WTC11 (cell line): ENCODE data around the gene CDK2. TPM values are rescaled to one million over a fixed set of nuclear protein-coding genes. Genes with fewer than 3 reads are reported as not detected.

ENCODE experiments used
- ATAC-seq: fragments of 200-7000 bp; cut with Tn5 transposase; 2 replicates; pipeline ENCODE4 v1.10.0; 2021; ENCODE audit warnings: mild to moderate bottlenecking, moderate library complexity
- CTCF ChIA-PET: fragments of 300-600 bp; sonication (Branson Sonifier 250); formaldehyde crosslinking; loops from one replicate; lab custom pipeline; 2021; ENCODE audit warnings: antibody characterized with exemption; lab: Charles Lee
- POLR2A ChIA-PET: fragments of 350-600 bp; sonication (Branson Sonifier 250); formaldehyde crosslinking; loops from one replicate; lab custom pipeline; 2021; ENCODE audit warnings: antibody characterized with exemption; lab: Charles Lee
- DNase-seq: peaks from one replicate; pipeline ENCODE4 v3.0.0; 2021; ENCODE audit warnings: low spot score
- H3K27ac Mint-ChIP-seq: 2 replicates; pipeline ENCODE4 v1.8.0; 2021; ENCODE audit warnings: mixed read lengths
- H3K27me3 Mint-ChIP-seq: 2 replicates; pipeline ENCODE4 v1.8.0; 2021; ENCODE audit warnings: low read depth, mild to moderate bottlenecking, moderate library complexity, mixed read lengths
- H3K36me3 Mint-ChIP-seq: 2 replicates; pipeline ENCODE4 v1.8.0; 2021; ENCODE audit warnings: mixed read lengths
- H3K4me1 Mint-ChIP-seq: 2 replicates; pipeline ENCODE4 v1.8.0; 2022; ENCODE audit warnings: mixed read lengths
- H3K4me3 Mint-ChIP-seq: 2 replicates; pipeline ENCODE4 v1.8.0; 2021; ENCODE audit warnings: mild to moderate bottlenecking, moderate library complexity, mixed read lengths
- H3K9me3 Mint-ChIP-seq: 2 replicates; pipeline ENCODE4 v1.8.0; 2021; ENCODE audit warnings: mixed read lengths
- ARID4B ChIP-seq: sonication (generic); formaldehyde crosslinking; IDR thresholded peaks from 2 replicates; pipeline ENCODE4 v1.8.0; 2023; ENCODE audit warnings: missing genetic modification reagents, mild to moderate bottlenecking, borderline replicate concordance
- ATF2 ChIP-seq: sonication (generic); formaldehyde crosslinking; IDR thresholded peaks from 2 replicates; pipeline ENCODE4 v1.8.1; 2022; ENCODE audit warnings: low read depth, missing genetic modification reagents, borderline replicate concordance
- E2F4 ChIP-seq: sonication (generic); formaldehyde crosslinking; IDR thresholded peaks from 2 replicates; pipeline ENCODE4 v1.8.1; 2022; ENCODE audit warnings: low read depth, mild to moderate bottlenecking, moderate library complexity, missing genetic modification reagents, borderline replicate concordance
- ESRRA ChIP-seq: sonication (generic); formaldehyde crosslinking; IDR thresholded peaks from 2 replicates; pipeline ENCODE4 v1.8.1; 2022; ENCODE audit warnings: mild to moderate bottlenecking, missing genetic modification reagents, borderline replicate concordance
- JAZF1 ChIP-seq: fragments of 250-450 bp; sonication (Bioruptor Pico); IDR thresholded peaks from 2 replicates; pipeline ENCODE4 v1.9.0; 2021; ENCODE audit warnings: moderate library complexity, mild to moderate bottlenecking, inconsistent platforms
- NFATC4 ChIP-seq: fragments of 250-450 bp; sonication (Bioruptor Pico); IDR thresholded peaks from 2 replicates; pipeline ENCODE4 v1.9.0; 2021; ENCODE audit warnings: mild to moderate bottlenecking
- NR2C2 ChIP-seq: sonication (generic); formaldehyde crosslinking; IDR thresholded peaks from 2 replicates; pipeline ENCODE4 v1.8.0; 2022; ENCODE audit warnings: mild to moderate bottlenecking, missing genetic modification reagents
- PRRX2 ChIP-seq: fragments of 250-450 bp; sonication (Bioruptor Pico); IDR thresholded peaks from 2 replicates; pipeline ENCODE4 v1.8.0; 2021; ENCODE audit warnings: mild to moderate bottlenecking
- RORB ChIP-seq: fragments of 250-450 bp; sonication (Bioruptor Pico); IDR thresholded peaks from 2 replicates; pipeline ENCODE4 v1.9.0; 2021; ENCODE audit warnings: mild to moderate bottlenecking
- SMAD4 ChIP-seq: sonication (generic); formaldehyde crosslinking; IDR thresholded peaks from 2 replicates; pipeline ENCODE4 v1.8.0; 2022; ENCODE audit warnings: mild to moderate bottlenecking, missing genetic modification reagents
- SOX15 ChIP-seq: fragments of 250-450 bp; sonication (Bioruptor Pico); IDR thresholded peaks from 2 replicates; pipeline ENCODE4 v1.9.0; 2021; ENCODE audit warnings: mild to moderate bottlenecking
- STAT6 ChIP-seq: sonication (generic); formaldehyde crosslinking; conservative IDR thresholded peaks from 2 replicates; pipeline ENCODE4 v1.8.1; 2023; ENCODE audit warnings: mild to moderate bottlenecking, low read depth, missing genetic modification reagents, moderate library complexity
- TCF7 ChIP-seq: sonication (generic); formaldehyde crosslinking; IDR thresholded peaks from 2 replicates; pipeline ENCODE4 v1.8.0; 2022; ENCODE audit warnings: mild to moderate bottlenecking, low read depth, missing genetic modification reagents, moderate library complexity
- TP53 ChIP-seq: sonication (generic); formaldehyde crosslinking; IDR thresholded peaks from 2 replicates; pipeline ENCODE4 v1.8.1; 2023; ENCODE audit warnings: mild to moderate bottlenecking, missing genetic modification reagents
- ZBTB43 ChIP-seq: sonication (generic); formaldehyde crosslinking; IDR thresholded peaks from 2 replicates; pipeline ENCODE4 v1.8.1; 2023; ENCODE audit warnings: mild to moderate bottlenecking, missing genetic modification reagents
- ZNF138 ChIP-seq: sonication (generic); formaldehyde crosslinking; conservative IDR thresholded peaks from 2 replicates; pipeline ENCODE4 v1.8.1; 2022; ENCODE audit warnings: mild to moderate bottlenecking, moderate library complexity, missing genetic modification reagents
- ZNF219 ChIP-seq: sonication (generic); formaldehyde crosslinking; IDR thresholded peaks from 2 replicates; pipeline ENCODE4 v1.8.0; 2023; ENCODE audit warnings: missing genetic modification reagents, mild to moderate bottlenecking, borderline replicate concordance
- ZNF232 ChIP-seq: sonication (generic); formaldehyde crosslinking; IDR thresholded peaks from 2 replicates; pipeline ENCODE4 v1.8.0; 2022; ENCODE audit warnings: mild to moderate bottlenecking, missing genetic modification reagents
- total RNA-seq: library from RNA; stranded (reverse); gene quantifications from 3 replicates; pipeline ENCODE4 v1.2.3, GENCODE V29; 2021
- TF ChIP-seq, protein P1 (sequence below): fragments of 250-450 bp; sonication (Bioruptor Pico); conservative IDR thresholded peaks from 2 replicates; pipeline ENCODE4 v1.9.0; 2021; ENCODE audit warnings: mild to moderate bottlenecking

The CDK2 gene
- total RNA-seq, 1 experiment from 2014 or later = 43.1 TPM

DNA sequence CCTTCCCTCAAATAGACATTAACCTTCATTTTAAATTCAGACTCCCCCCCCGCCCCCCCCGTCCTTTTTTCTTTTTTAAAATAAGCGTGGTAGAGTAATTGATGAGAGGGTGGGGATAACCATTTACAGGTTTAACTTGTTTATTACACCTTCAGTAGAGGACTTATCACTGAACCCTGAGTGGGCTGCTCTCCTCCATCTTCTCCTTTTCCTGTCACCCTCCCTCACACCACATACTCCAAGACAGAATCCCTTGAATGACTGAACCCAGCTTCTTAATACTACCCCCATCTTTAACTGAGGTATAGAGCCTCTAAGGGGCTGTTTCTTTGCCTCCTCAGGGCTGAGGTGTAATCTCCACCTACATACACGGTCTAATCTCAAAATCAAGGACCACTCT lies 50.6 kb downstream of the CDK2 start (continued):
- TF ChIP-seq ATF2 (CRISPR knock-in tag) (no peak), E2F4 (no peak)

GRCh38 chr12:56018356-56018755 lies 51.7 kb downstream of the CDK2 start:
- ATAC-seq (no peak), DNase-seq (no peak)
- Mint-ChIP-seq H3K36me3 (0 out of 2 replicates have a peak, but pooled peaks cover 5% of the 10 kb centered on the region), H3K9me3 (no peaks in the 10 kb centered on the region), H3K4me1 (peaks cover 29% of the 10 kb centered on the region), H3K27me3 (no peaks in the 10 kb centered on the region), H3K4me3 (no peak overlapping the region), H3K27ac (no peak overlapping the region)
- no peak for TF ChIP-seq JAZF1 (CRISPR knock-in tag)
- TF ChIP-seq ZNF219 (CRISPR knock-in tag) = no peak
- TF ChIP-seq SOX15 (CRISPR knock-in tag) = no peak
- no peak for TF ChIP-seq TP53 (CRISPR knock-in tag)
- TF ChIP-seq, protein P1, sequence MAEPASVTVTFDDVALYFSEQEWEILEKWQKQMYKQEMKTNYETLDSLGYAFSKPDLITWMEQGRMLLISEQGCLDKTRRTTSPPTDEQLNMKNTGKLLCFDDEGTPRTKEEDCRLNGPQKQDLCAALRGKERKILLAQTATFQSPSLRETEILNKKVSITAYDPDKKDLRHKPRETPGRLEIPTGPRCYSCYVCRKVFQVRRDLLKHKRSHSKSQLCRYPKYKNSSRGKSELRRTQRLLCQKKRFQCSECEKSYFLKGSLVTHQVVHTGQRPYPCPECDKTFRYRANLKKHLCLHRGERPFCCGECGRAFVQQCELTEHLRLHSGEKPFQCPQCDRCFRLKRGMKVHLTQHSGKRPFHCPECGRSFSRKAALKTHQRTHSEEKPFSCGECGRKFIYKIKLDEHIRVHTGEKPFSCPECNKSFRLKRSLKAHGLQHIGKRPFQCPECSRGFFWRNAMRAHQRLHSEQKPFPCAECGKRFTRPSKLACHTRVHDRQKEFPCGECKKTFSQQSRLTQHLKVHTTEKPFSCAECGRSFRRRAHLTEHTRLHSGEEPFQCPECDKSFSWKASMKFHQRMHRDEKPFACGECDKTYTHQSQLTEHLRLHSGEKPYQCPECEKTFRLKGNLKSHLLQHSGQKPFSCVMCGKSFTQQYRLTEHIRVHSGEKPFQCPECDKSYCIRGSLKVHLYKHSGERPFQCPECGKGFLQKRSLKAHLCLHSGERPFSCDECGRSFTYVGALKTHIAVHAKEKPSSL (CRISPR knock-in tag) = no peak
- TF ChIP-seq ZBTB43 (CRISPR knock-in tag) = no peak
- no peak for TF ChIP-seq STAT6
- no peak for TF ChIP-seq NR2C2 (CRISPR knock-in tag)
- no peak for TF ChIP-seq RORB (CRISPR knock-in tag)
- no peak for TF ChIP-seq PRRX2
- TF ChIP-seq ZNF232 (CRISPR knock-in tag) = no peak
- ChIA-PET CTCF (no interaction called here), POLR2A (no interaction called here)

DNA sequence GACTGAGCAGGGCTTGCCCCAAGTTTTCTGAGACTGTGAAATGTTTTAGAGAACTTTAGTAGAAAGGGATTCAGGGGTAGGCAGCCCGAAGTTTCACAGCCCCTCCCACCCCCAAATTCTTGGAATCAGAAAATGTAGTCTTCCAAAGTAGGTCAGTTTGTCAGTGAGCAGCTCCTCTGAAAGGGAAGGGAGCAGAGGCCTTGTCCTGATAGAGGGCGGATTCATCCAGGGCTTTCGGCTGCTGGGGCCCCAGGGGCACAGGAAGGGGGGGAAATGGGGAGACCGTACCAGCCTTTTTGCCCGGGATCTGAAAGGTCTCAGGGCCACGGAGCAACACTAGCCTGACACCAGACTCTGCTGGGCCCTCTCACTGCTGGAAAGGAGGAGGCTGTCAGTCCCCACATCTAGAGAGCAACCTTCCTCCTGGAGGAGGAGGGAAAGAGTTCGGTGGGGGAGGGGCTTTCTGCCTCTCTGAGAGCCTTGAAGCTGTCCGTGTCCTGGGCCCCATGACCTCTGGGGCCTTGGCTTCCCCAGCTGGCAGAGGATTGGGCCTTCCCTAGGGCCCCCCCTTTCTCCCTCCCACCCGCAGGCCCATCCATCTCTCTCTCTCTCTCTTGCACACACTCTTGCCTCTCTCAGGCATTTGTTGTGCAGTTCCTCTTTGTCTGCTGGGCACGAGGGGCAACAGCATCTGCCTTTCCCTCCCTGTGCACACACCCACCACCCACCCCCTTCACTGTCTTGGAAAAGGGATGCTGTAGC lies 54.0 kb downstream of the CDK2 start, which contains the start of gene IKZF4:
Gene IKZF4, plus strand, starts transcription at position 621 of the 762 bp plus-strand sequence. CDS start 451 bp downstream, outside the sequence.
- POLR2A ChIA-PET = interaction anchor here (1.3 to 2.3 kb wide), 2 partner anchors 13 to 46 kb away, joined by 5 to 21 read pairs; partner anchors contain the start of gene RAB5B
- CTCF ChIA-PET = interaction anchor here (0.5 to 4.0 kb wide), 10 partner anchors 9 to 1472 kb away, joined by 3 to 32 read pairs (median 4); partner anchors contain the start of genes RAB5B and SUOX
- H3K4me3 Mint-ChIP-seq = peak within 1 kb of the TSS; percentile 89
- TF ChIP-seq ARID4B (no peak), JAZF1 (CRISPR knock-in tag) (no peak), TCF7 (CRISPR knock-in tag) (no peak), ZNF138 (CRISPR knock-in tag) (no peak), SMAD4 (no peak), ESRRA (no peak), NFATC4 (no peak)

More for the DNA sequence above, 54.0 kb downstream of the CDK2 start, which contains the start of gene IKZF4:
- Mint-ChIP-seq H3K4me1 (peaks cover 29% of the 10 kb centered on the region), H3K27me3 (no peaks in the 10 kb centered on the region), H3K27ac (peak within 1 kb of the TSS; percentile 95), H3K36me3 (peaks cover 11% of the 10 kb centered on the region), H3K9me3 (no peaks in the 10 kb centered on the region)
- peak; percentile 91 for ATAC-seq
- peak; percentile 72 for DNase-seq
